Panc1 (cell line): Measurements from ENCODE around the gene MSMP. TPM values are rescaled to one million over a fixed set of nuclear protein-coding genes. Genes with fewer than 3 reads are reported as not detected.

ENCODE experiments used
- ATAC-seq: fragments of 200-7000 bp; cut with Tn5 transposase; 2 replicates; pipeline ENCODE4 v1.9.1; 2020; ENCODE audit warnings: mild to moderate bottlenecking, moderate library complexity
- BruUV-seq: library from RNA; stranded (reverse); fragments of 400-500 nt; replicated peaks from 2 replicates; lab custom pipeline; 2021; lab: Mats Ljungman, UMichigan
- CTCF ChIA-PET: fragments of 300-600 bp; sonication (Branson Sonifier 250); formaldehyde crosslinking; loops from one replicate; lab custom pipeline; 2022; ENCODE audit warnings: antibody characterized with exemption; lab: Charles Lee
- POLR2A ChIA-PET: fragments of 300-600 bp; sonication (Branson Sonifier 250); formaldehyde crosslinking; loops from one replicate; lab custom pipeline; 2022; ENCODE audit warnings: antibody characterized with exemption; lab: Charles Lee
- DNase-seq: peaks from one replicate; pipeline ENCODE4 v3.0.0-alpha.2; 2010; ENCODE audit warnings: low read depth, low spot score
- H3K27ac ChIP-seq: 2 replicates; pipeline ENCODE4 v1.5.1; 2011; ENCODE audit warnings: mild to moderate bottlenecking, low read length, inconsistent platforms
- H3K27me3 ChIP-seq: fragments of 200-500 bp; sonication (Bioruptor generic); 2 replicates; pipeline ENCODE4 v1.6.0; 2014; ENCODE audit warnings: low read length, inconsistent platforms; ENCODE audit not compliant: control insufficient read depth, insufficient read depth
- H3K36me3 ChIP-seq: fragments of 200-500 bp; sonication (Bioruptor generic); 2 replicates; pipeline ENCODE4 v1.5.1; 2014; ENCODE audit warnings: inconsistent platforms, mild to moderate bottlenecking, low read length, moderate library complexity; ENCODE audit not compliant: control insufficient read depth, insufficient read depth
- H3K4me1 ChIP-seq: 2 replicates; pipeline ENCODE4 v1.5.1; 2011; ENCODE audit warnings: inconsistent platforms, mild to moderate bottlenecking, low read length, moderate library complexity; ENCODE audit not compliant: control insufficient read depth, insufficient read depth
- H3K4me3 ChIP-seq, 2 experiments: 2 replicates each; pipeline ENCODE4 v1.5.1; 2011 to 2012; ENCODE audit warnings: low read depth in 2 of 2, low read length in 2 of 2, mild to moderate bottlenecking in 2 of 2, inconsistent platforms in 1 of 2, moderate library complexity in 1 of 2
- H3K9me3 ChIP-seq: fragments of 200-500 bp; sonication (Bioruptor generic); 2 replicates; pipeline ENCODE4 v1.5.1; 2014; ENCODE audit warnings: low read depth, mild to moderate bottlenecking, inconsistent platforms, low read length, moderate library complexity; ENCODE audit not compliant: control insufficient read depth, insufficient read depth
- POLR2AphosphoS5 ChIP-seq: IDR thresholded peaks from 2 replicates; pipeline ENCODE4 v1.6.1; 2012; ENCODE audit warnings: mild to moderate bottlenecking, low read depth, low read length, moderate library complexity
- SIN3A ChIP-seq: IDR thresholded peaks from 2 replicates; pipeline ENCODE4 v1.6.1; 2012; ENCODE audit warnings: low read depth, mild to moderate bottlenecking, low read length, moderate library complexity, borderline replicate concordance; ENCODE audit not compliant: insufficient read depth
- TCF7L2 ChIP-seq: IDR thresholded peaks from 2 replicates; pipeline ENCODE4 v1.6.1; 2011; ENCODE audit warnings: mild to moderate bottlenecking, low read depth, low read length, inconsistent platforms
- in situ Hi-C: cut with HindIII; loops from 2 replicates; pipeline ENCODE4 v1.10.0; 2016; ENCODE audit warnings: low sequenced_read_pairs, low pct_unique_long_range_greater_than_20kb
- intact Hi-C: fragments of 100-400 bp; cut with micrococcal nuclease; formaldehyde crosslinking; loops from one replicate; pipeline ENCODE4 v1.10.0; 2022; ENCODE audit not compliant: unreplicated experiment
- total RNA-seq: library from RNA; stranded (reverse); gene quantifications from one replicate; pipeline ENCODE4 v1.2.1, GENCODE V29; 2021; ENCODE audit not compliant: unreplicated experiment
- TF ChIP-seq, protein P1 (sequence below), 2 experiments: IDR thresholded peaks; 2 replicates each; pipeline ENCODE4 v1.6.1; 2011 to 2012; ENCODE audit warnings: low read depth in 2 of 2, control low read depth in 1 of 2, low read length in 1 of 2, mild to moderate bottlenecking in 1 of 2, moderate library complexity in 1 of 2; ENCODE audit not compliant: insufficient read depth in 1 of 2
- TF ChIP-seq, protein P2 (sequence below): fragments of 450-650 bp; IDR thresholded peaks from 2 replicates; pipeline ENCODE4 v1.5.1; 2017; ENCODE audit warnings: mild to moderate bottlenecking

MSMP gene
- total RNA-seq, 1 experiment from 2014 or later: 1.4 TPM

- in situ Hi-C loops: no loop called here
- ATAC-seq: no peak
- no peak for DNase-seq
- Histone ChIP-seq H3K9me3 (no peaks in the 10 kb centered on the region), H3K4me1 (peaks cover 18% of the 10 kb centered on the region), H3K4me3 (no peak overlapping the region), H3K36me3 (no peaks in the 10 kb centered on the region), H3K27me3 (no peaks in the 10 kb centered on the region), H3K27ac (no peak overlapping the region)
- ChIA-PET CTCF (no interaction called here), POLR2A (interaction anchor here (0.6 to 0.7 kb wide), 2 partner anchors 31 to 178 kb away, joined by 5 to 7 read pairs; partner anchors contain the start of gene CREB3)
- intact Hi-C loops: no loop called here
- BruUV-seq: no TSS peak
- TF ChIP-seq TCF7L2 (no peak), POLR2AphosphoS5 (no peak), SIN3A (no peak)
- TF ChIP-seq, protein P1, sequence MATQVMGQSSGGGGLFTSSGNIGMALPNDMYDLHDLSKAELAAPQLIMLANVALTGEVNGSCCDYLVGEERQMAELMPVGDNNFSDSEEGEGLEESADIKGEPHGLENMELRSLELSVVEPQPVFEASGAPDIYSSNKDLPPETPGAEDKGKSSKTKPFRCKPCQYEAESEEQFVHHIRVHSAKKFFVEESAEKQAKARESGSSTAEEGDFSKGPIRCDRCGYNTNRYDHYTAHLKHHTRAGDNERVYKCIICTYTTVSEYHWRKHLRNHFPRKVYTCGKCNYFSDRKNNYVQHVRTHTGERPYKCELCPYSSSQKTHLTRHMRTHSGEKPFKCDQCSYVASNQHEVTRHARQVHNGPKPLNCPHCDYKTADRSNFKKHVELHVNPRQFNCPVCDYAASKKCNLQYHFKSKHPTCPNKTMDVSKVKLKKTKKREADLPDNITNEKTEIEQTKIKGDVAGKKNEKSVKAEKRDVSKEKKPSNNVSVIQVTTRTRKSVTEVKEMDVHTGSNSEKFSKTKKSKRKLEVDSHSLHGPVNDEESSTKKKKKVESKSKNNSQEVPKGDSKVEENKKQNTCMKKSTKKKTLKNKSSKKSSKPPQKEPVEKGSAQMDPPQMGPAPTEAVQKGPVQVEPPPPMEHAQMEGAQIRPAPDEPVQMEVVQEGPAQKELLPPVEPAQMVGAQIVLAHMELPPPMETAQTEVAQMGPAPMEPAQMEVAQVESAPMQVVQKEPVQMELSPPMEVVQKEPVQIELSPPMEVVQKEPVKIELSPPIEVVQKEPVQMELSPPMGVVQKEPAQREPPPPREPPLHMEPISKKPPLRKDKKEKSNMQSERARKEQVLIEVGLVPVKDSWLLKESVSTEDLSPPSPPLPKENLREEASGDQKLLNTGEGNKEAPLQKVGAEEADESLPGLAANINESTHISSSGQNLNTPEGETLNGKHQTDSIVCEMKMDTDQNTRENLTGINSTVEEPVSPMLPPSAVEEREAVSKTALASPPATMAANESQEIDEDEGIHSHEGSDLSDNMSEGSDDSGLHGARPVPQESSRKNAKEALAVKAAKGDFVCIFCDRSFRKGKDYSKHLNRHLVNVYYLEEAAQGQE (IDR thresholded peaks at IDR 0.05; ENCODE audit: insufficient read depth in 1 of 2, low read depth in 2 of 2, low read length in 1 of 2): no peak
- TF ChIP-seq, protein P2, sequence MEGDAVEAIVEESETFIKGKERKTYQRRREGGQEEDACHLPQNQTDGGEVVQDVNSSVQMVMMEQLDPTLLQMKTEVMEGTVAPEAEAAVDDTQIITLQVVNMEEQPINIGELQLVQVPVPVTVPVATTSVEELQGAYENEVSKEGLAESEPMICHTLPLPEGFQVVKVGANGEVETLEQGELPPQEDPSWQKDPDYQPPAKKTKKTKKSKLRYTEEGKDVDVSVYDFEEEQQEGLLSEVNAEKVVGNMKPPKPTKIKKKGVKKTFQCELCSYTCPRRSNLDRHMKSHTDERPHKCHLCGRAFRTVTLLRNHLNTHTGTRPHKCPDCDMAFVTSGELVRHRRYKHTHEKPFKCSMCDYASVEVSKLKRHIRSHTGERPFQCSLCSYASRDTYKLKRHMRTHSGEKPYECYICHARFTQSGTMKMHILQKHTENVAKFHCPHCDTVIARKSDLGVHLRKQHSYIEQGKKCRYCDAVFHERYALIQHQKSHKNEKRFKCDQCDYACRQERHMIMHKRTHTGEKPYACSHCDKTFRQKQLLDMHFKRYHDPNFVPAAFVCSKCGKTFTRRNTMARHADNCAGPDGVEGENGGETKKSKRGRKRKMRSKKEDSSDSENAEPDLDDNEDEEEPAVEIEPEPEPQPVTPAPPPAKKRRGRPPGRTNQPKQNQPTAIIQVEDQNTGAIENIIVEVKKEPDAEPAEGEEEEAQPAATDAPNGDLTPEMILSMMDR: no peak
Observed at GRCh38 chr9:35763181-35763580, 9.1 kb upstream of the MSMP start.

GRCh38 chr9:35760651-35761050 lies 6.6 kb upstream of the MSMP start:
- DNase-seq (no peak), ATAC-seq (no peak)
- peaks cover 22% of the 10 kb centered on the region for H3K4me1 ChIP-seq
- no TSS peak for BruUV-seq
- ChIA-PET CTCF (no interaction called here), POLR2A (no interaction called here)
- in situ Hi-C loops (no loop called here), intact Hi-C loops (no loop called here)
- no peaks in the 10 kb centered on the region for H3K36me3 ChIP-seq
- TF ChIP-seq, protein P2: no peak
- TF ChIP-seq, protein P1 (IDR thresholded peaks at IDR 0.05; ENCODE audit: insufficient read depth in 1 of 2, low read depth in 2 of 2, low read length in 1 of 2): no peak
- TF ChIP-seq POLR2AphosphoS5 (no peak), SIN3A (no peak), TCF7L2 (no peak)
- no peaks in the 10 kb centered on the region for H3K27me3 ChIP-seq
- no peaks in the 10 kb centered on the region for H3K9me3 ChIP-seq
- no peak overlapping the region for H3K4me3 ChIP-seq
- H3K27ac ChIP-seq: no peak overlapping the region; the same call in 1 of the 2 replicates
